ENCODE data around the gene LRRC1.
"Not testable (repeated sequence)": the region's sequence is repeated elsewhere in the genome, so short reads cannot be mapped to it uniquely, and the experiment has no call there.

Gene LRRC1

DNA sequence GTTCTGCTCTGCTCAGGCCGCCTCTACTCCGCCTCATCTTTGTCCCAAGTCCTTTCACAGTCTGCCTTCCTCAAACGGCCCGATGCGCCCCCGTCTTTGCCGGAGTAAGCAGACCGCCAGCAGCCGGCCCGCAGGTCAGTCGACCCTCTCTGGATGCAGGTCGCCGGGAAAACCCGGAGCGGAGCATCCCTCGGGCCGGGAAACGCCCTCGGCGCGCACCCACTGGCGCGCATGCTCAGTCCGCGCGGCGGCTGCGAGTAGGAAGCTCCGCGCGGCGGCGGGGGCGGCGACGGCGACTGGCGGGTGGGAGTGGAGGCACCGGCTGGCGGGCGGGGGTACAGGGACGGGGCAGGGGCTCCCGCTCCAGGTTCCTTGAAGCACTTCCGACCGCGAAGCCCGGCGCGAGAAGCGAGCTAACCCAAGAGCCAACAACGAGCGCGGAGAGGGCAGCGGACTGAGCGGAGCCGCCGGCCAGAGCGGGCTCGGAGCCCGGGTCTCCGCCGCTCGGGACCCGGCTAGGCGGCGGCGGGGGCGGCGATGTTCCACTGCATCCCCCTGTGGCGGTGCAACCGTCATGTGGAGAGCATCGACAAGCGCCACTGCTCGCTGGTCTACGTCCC, at the start of gene LRRC1:
Gene LRRC1, plus strand, starts transcription at position 286 of the 620 bp plus-strand sequence. Its CDS starts 252 bp downstream, at position 538.
- DNase-seq = peak; percentile 77

GRCh38 chr6:53746442-53747103, 48.2 kb upstream of the LRRC1 start:
- DNase-seq = no peak

- DNase-seq = no peak
Observed at GRCh38 chr6:53750052-53750650, 44.7 kb upstream of the LRRC1 start.

- DNase-seq = no peak
Observed at GRCh38 chr6:53751417-53751816, 43.4 kb upstream of the LRRC1 start.

DNA sequence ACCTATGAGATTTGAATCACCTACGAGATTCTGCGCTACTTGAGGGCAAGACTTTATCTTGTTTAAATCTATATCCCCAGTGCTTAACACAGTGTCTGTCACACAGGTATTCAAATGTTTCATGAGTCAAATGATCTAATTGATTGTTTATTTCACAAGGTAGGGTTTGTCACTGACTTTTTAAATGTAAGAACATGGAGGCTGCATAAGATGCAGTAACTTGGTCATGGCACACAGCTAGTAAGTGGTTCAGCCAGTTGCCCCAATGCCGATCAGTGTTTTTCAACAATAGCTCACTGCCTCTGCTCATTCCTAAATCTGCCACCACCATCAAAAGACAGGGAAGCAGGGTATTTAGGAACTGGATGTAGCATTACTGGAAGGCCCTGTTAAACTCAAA, 42.4 kb upstream of the LRRC1 start:
- DNase-seq = no peak

- DNase-seq = no peak
Observed at GRCh38 chr6:53752856-53753255, 41.9 kb upstream of the LRRC1 start.

DNA sequence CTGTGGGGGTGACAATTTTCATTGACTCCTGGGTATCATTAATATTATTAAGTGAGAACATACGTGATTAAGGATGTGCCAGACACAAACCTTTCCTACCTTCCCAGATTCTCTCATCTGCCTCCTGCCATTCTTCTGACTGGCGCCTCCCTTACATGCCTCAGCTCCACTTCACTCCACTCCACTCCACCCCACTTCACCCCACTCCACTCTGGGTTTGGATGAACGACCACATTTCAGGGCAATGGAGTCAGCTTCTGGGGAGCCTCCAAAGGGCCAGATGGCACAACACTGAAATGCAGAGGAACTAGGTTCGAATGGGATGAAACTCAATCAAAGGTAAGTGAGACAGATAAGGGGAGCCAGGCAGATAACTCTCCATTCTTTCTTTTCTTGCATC, 40.5 kb upstream of the LRRC1 start:
- no peak for DNase-seq

DNA sequence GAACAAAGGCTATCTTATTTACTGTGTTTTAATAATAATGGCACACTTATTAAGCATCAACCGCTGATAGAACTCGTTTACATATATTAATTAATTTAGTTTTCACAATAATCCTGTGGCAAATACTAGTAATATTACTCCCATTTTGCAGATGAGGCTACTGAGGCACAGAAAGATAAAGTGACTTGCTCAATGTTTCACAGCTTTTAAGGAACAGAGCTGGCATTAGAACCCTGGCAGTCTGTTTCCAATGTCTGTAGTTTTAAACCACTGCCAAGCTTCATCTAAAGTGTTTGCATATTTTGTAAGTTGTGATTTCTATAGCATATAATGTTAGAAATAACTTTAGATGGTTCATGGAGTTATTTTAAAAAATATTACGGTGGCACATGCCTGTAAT, 38.4 kb upstream of the LRRC1 start:
- no peak for DNase-seq

DNA sequence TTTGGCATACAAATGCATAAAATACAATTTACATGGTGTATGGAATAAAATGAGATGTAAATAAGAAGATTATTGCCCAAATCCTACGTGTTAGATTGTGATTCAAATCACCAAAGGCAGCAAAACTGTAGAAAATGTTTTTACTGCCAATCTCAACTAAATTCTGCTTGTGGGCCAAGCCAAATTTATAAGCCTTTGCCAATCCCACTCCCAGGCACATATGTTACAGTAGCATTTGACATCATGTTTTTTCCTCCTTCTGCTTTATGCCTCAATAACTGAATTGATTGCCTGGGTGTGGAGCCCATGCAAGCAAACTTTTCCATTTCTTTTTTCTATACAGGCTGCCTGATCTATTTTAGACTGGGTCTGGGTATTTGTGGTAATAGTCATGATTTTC, 36.3 kb upstream of the LRRC1 start:
- DNase-seq = peak; percentile 91

GRCh38 chr6:53761036-53761435, 33.8 kb upstream of the LRRC1 start:
- peak; percentile 75 for DNase-seq

DNA sequence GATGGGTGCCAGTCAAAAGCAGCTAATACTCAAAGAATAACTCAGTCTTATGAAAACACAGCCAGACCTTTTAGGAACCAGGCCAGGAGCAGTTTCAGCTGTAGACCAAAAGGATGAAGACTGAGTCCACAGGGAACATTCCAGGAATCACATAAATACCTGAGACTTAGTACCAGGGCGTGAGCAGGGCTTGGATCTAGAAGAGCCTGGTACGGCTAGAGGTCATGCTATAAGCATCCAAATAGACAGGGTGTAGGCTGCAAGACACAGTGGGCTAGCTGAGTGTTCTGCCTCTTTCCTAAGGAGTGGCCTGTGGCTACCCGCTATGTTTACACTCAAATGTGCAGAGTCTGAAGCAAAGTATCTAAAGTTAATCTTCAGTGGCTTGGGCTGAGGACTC, 29.5 kb upstream of the LRRC1 start:
- DNase-seq = no peak

GRCh38 chr6:53766930-53767329, 27.9 kb upstream of the LRRC1 start:
- DNase-seq = no peak

- DNase-seq = no peak
Observed at GRCh38 chr6:53767941-53768340, 26.9 kb upstream of the LRRC1 start.

GRCh38 chr6:53768636-53769035, 26.2 kb upstream of the LRRC1 start:
- DNase-seq = no peak

DNA sequence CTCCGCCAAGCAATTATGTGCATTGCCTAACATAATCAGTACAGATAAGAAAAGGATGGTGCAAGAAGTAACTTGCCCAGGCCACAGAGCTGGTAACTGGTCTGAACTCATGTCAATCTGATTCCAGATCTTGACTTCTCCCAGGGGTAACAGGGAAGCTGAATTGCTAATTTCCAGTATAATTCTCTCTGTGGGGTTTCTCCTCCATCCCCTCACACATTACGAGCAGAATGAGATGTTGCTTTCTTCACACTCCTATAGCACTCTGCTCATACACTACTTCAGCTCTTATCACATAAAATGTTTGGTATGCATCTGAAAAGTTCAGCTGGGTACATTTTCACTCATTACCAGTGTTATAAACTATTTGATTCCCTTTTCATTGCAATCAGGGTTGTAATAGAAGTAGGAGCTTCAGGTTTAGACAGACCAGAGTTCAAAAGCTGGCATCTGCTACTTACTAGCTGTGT, 24.0 kb upstream of the LRRC1 start:
- no peak for DNase-seq

DNA sequence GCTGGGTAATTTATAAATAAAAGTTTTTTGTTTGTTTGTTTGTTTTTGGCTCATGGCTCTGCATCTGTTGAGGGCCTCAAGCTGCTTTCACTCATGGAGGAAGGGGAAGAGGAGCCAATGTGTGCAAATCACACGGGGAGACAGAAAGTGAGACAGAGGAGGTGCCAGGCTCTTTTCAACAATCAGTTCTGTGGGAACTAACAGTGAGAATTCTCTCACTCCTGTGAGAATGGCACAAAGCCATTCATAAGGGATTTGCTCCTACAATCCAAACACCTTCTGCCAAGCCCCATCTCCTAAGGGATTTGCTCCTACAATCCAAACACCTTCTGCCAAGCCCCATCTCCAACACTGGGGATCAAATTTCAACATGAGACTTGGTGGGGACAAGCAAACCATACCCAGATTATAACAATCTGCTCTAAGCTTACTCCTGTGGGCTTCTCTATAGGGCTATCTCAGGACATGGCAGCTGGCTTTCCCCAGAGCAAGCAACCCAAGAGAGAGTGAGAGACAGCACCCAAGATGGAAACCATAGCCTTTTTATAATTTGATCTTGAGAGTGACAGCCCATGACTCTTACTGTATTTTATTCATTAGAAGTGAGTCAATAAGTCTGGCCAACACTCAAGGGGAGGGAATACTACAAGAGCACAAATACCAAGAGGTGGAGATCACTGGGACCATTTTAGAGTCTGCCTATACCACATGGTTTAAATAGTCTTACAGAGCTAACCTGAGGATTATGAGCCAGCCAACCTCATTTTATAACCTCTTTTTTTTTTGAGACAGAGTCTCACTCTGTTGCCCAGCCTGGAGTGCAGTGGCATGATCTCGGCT, 22.8 kb upstream of the LRRC1 start:
- peak; percentile 97 for DNase-seq

DNA sequence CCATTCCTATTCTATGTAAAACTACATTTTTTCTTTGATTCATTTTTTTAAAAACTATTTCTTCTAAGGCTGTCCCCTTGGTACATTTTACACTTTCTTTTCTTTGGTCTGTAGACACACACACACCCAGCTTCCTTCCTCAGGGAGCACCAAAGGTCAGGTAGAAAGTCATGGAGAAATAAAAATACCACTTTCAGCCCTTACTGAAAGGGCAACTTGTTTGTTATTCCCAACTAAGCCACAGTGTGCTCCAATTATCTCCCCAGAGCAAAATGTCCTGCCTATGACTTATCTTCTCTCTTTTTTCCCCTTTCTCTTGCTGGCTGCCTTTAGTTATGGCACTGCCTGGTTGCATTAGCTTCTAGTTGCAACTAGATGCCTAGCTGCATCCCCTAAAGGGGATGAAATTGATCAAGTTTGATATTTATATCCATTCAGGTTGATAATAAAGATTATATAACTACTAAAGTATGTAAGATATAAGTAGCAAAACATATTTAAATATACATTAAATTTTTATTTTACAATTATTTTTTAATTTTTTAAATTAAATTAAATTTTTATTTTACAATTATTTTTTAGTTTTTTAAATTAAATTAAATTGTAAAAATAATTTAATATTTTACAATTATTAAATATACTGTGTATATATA, 21.6 kb upstream of the LRRC1 start:
- DNase-seq = no peak

GRCh38 chr6:53776152-53776551, 18.7 kb upstream of the LRRC1 start:
- DNase-seq = not testable (repeated sequence)

DNA sequence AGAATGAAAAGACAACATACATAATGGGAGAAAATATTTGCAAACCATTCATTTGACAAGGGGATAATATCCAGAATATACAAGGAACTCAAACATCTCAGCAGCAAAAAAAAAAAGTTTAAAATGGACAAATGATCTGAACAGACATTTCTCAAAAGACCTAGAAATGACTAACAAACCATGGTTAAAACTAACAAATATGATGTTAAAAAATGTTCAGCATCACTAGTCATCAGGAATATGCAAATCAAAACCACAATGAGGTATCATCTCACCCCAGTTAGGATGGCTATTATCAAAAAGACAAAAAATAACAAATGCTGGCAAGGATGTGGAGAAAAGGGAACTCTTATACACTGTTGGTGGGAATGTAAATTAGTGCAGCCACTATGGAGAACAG, 9.8 kb upstream of the LRRC1 start:
- DNase-seq = not testable (repeated sequence)

GRCh38 chr6:53786832-53787231, 8.0 kb upstream of the LRRC1 start:
- DNase-seq = no peak

GRCh38 chr6:53790886-53791285, 3.9 kb upstream of the LRRC1 start:
- DNase-seq = no peak

DNA sequence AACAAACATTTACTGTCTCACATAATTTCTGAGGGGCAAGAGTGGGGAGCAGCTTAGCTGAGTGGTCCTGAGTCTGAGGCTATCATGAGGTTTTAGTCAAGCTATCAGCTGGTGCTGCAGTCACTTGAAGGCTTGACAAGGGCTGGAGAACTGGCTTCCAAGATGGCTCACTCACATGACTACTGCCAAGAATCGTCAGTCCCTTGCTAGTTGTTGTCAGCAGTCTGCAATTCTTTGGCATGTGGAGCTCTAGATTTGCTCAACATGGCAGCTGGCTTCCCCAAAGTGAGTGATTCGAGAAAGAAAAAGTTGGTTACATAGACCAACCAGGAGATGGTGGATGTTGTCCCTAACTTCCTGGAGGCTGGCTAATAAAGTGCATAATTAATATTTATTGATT, 2.8 kb upstream of the LRRC1 start:
- DNase-seq = peak; percentile 68

DNA sequence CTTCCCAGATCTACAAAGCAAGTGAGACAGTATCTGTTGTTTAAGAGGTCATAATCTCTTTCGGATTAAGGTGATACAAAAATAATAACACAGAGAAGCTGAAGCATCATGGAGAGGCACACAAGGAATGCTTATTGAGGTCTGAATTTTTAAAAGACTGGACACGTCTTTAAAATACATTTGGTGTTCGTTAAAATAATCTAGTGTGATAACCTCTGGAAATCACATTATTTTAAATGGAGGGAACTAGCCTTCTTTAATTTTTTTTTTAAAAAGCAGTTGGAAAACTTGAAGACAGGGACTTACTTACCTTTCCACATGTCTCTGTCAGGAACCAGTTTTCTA, 1.9 kb upstream of the LRRC1 start:
- DNase-seq = no peak

Measured in NCI-H446 treated with DMSO at 0.1 percent for 48 hours (cell line).